SK-N-SH (cell line): Measurements from ENCODE around the gene OR4K5. TPM values are rescaled to one million over a fixed set of nuclear protein-coding genes. Genes with fewer than 3 reads are reported as not detected.

Source experiments
- CTCF ChIA-PET: fragments of 300-600, 350-600 bp; formaldehyde crosslinking; extraction: SDS; loops from one replicate; lab custom pipeline; 2021; lab: Yijun Ruan, JAX
- POLR2A ChIA-PET: fragments of 350-600 bp; sonication (Branson Sonifier 250); formaldehyde crosslinking; extraction: SDS; loops from one replicate; lab custom pipeline; 2020; ENCODE audit warnings: antibody characterized with exemption, inconsistent platforms; lab: Yijun Ruan, JAX
- DNase-seq: peaks from one replicate; pipeline ENCODE4 v3.0.0; 2012
- H2AFZ ChIP-seq: fragments of 200-600 bp; sonication (generic); 2 replicates; pipeline ENCODE4 v1.8.1; 2016; ENCODE audit warnings: antibody characterized with exemption, mild to moderate bottlenecking, low read depth
- H3F3A ChIP-seq: fragments of 200-600 bp; sonication (generic); replicated peaks from 2 replicates; pipeline ENCODE3; 2016; ENCODE audit warnings: antibody characterized with exemption, mild to moderate bottlenecking; ENCODE audit not compliant: insufficient read depth
- H3K27ac ChIP-seq, 2 experiments: fragments of 200-500 bp in 1 of 2; fragments of 200-600 bp in 1 of 2; sonication (Bioruptor generic) in 1 of 2; sonication (generic), shearing (Covaris generic) in 1 of 2; 2 replicates each; pipeline versions ENCODE4 v1.5.1 to v1.6.1; 2014 to 2016; ENCODE audit warnings: low read depth in 2 of 2, inconsistent platforms in 1 of 2, low read length in 1 of 2, mild to moderate bottlenecking in 1 of 2, mixed read lengths in 1 of 2
- H3K27me3 ChIP-seq: fragments of 200-600 bp; sonication (generic), shearing (Covaris generic); 2 replicates; pipeline ENCODE4 v1.6.1; 2016; ENCODE audit warnings: mixed run types; ENCODE audit not compliant: insufficient read depth
- H3K36me3 ChIP-seq, 2 experiments: fragments of 200-500 bp in 1 of 2; fragments of 200-600 bp in 1 of 2; sonication (Bioruptor generic) in 1 of 2; sonication (generic) in 1 of 2; replicated peaks in 1 of 2; 2 replicates each; pipeline versions ENCODE3 to v1.5.1; 2014 to 2016; ENCODE audit warnings: low read length in 1 of 2, mild to moderate bottlenecking in 1 of 2; ENCODE audit not compliant: insufficient read depth in 2 of 2, control insufficient read depth in 1 of 2
- H3K4me1 ChIP-seq, 2 experiments: fragments of 200-500 bp in 1 of 2; fragments of 200-600 bp in 1 of 2; sonication (Bioruptor generic) in 1 of 2; sonication (generic), shearing (Covaris generic) in 1 of 2; 2 replicates each; pipeline versions ENCODE4 v1.5.1 to v1.6.1; 2014 to 2016; ENCODE audit warnings: low read depth in 1 of 2, low read length in 1 of 2, mixed run types in 1 of 2; ENCODE audit not compliant: insufficient read depth in 2 of 2, control insufficient read depth in 1 of 2
- H3K4me2 ChIP-seq: fragments of 200-600 bp; sonication (generic), shearing (Covaris generic); 2 replicates; pipeline ENCODE4 v1.6.1; 2017; ENCODE audit warnings: mixed run types
- H3K4me3 ChIP-seq, 2 experiments: fragments of 200-500 bp in 1 of 2; fragments of 200-600 bp in 1 of 2; sonication (Bioruptor generic) in 1 of 2; sonication (generic), shearing (Covaris generic) in 1 of 2; 2 replicates each; pipeline versions ENCODE4 v1.5.1 to v1.8.1; 2014 to 2016; ENCODE audit warnings: low read depth in 2 of 2, inconsistent platforms in 1 of 2, low read length in 1 of 2, mild to moderate bottlenecking in 1 of 2, mixed read lengths in 1 of 2, moderate library complexity in 1 of 2
- H3K79me2 ChIP-seq: fragments of 200-600 bp; sonication (generic); 2 replicates; pipeline ENCODE4 v1.8.1; 2017; ENCODE audit warnings: mild to moderate bottlenecking; ENCODE audit not compliant: insufficient read depth
- H3K9ac ChIP-seq: fragments of 200-600 bp; sonication (generic); 2 replicates; pipeline ENCODE4 v1.6.1; 2017; ENCODE audit warnings: mixed run types
- H3K9me2 ChIP-seq: fragments of 200-600 bp; sonication (generic); 2 replicates; pipeline ENCODE4 v1.6.1; 2017; ENCODE audit warnings: mixed run types
- H3K9me3 ChIP-seq: fragments of 200-600 bp; sonication (generic); 2 replicates; pipeline ENCODE4 v1.6.1; 2017; ENCODE audit warnings: mixed run types, mild to moderate bottlenecking, moderate library complexity
- H4K20me1 ChIP-seq: fragments of 200-600 bp; sonication (generic); 2 replicates; pipeline ENCODE4 v1.6.1; 2017; ENCODE audit warnings: mild to moderate bottlenecking, mixed run types; ENCODE audit not compliant: insufficient read depth
- CHD2 ChIP-seq: fragments of 150-350 bp; IDR thresholded peaks from 2 replicates; pipeline ENCODE4 v1.6.1; 2018; ENCODE audit warnings: low read length; ENCODE audit not compliant: partially characterized antibody
- CTCF ChIP-seq: fragments of 200-600 bp; sonication (generic); IDR thresholded peaks from 2 replicates; pipeline ENCODE4 v1.6.1; 2017; ENCODE audit warnings: antibody characterized with exemption, mild to moderate bottlenecking, moderate library complexity
- ELF1 ChIP-seq: IDR thresholded peaks from 2 replicates; pipeline ENCODE4 v1.4.0; 2012
- FOXJ3 ChIP-seq: sonication (generic); formaldehyde crosslinking; IDR thresholded peaks from 2 replicates; pipeline ENCODE4 v1.5.1; 2020; ENCODE audit warnings: mild to moderate bottlenecking, missing genetic modification reagents
- FOXM1 ChIP-seq: IDR thresholded peaks from 2 replicates; pipeline ENCODE4 v1.4.0; 2012; ENCODE audit warnings: low read depth, mild to moderate bottlenecking
- IRF3 ChIP-seq: fragments of 150-350 bp; IDR thresholded peaks from 2 replicates; pipeline ENCODE4 v1.6.1; 2016; ENCODE audit warnings: mild to moderate bottlenecking, low read depth, low read length
- MAX ChIP-seq: IDR thresholded peaks from 2 replicates; pipeline ENCODE4 v1.4.0; 2012; ENCODE audit warnings: low read depth
- MEF2A ChIP-seq: IDR thresholded peaks from 2 replicates; pipeline ENCODE4 v1.4.0; 2012; ENCODE audit warnings: low read depth, borderline replicate concordance
- NFIC ChIP-seq: IDR thresholded peaks from 2 replicates; pipeline ENCODE4 v1.4.0; 2012; ENCODE audit warnings: borderline replicate concordance
- NRF1 ChIP-seq: IDR thresholded peaks from 2 replicates; pipeline ENCODE4 v1.6.1; 2012; ENCODE audit warnings: low read depth, mild to moderate bottlenecking, low read length
- PBX3 ChIP-seq: IDR thresholded peaks from 2 replicates; pipeline ENCODE4; 2012
- POLR2AphosphoS5 ChIP-seq: IDR thresholded peaks from 2 replicates; pipeline ENCODE4 v1.6.1; 2012; ENCODE audit warnings: low read depth, low read length
- RAD21 ChIP-seq: IDR thresholded peaks from 2 replicates; pipeline ENCODE4 v1.6.1; 2012; ENCODE audit warnings: mild to moderate bottlenecking, low read length
- RCOR1 ChIP-seq: fragments of 150-350 bp; IDR thresholded peaks from 2 replicates; pipeline ENCODE4 v1.6.1; 2017; ENCODE audit warnings: antibody characterized with exemption, low read length
- REST ChIP-seq: IDR thresholded peaks from 2 replicates; pipeline ENCODE4 v1.6.1; 2012; ENCODE audit warnings: mild to moderate bottlenecking, low read depth, low read length, moderate library complexity
- RXRA ChIP-seq: IDR thresholded peaks from 2 replicates; pipeline ENCODE4 v1.4.0; 2012; ENCODE audit warnings: low read depth, mild to moderate bottlenecking, borderline replicate concordance
- SIN3A ChIP-seq: IDR thresholded peaks from 2 replicates; pipeline ENCODE4 v1.6.1; 2012; ENCODE audit warnings: low read depth, mild to moderate bottlenecking, low read length, moderate library complexity, borderline replicate concordance
- SMC3 ChIP-seq: IDR thresholded peaks from 2 replicates; pipeline ENCODE4 v1.6.1; 2012; ENCODE audit warnings: low read depth, low read length, improper control_type of control experiment
- TAF1 ChIP-seq: IDR thresholded peaks from 2 replicates; pipeline ENCODE4 v1.6.1; 2012; ENCODE audit warnings: low read depth, mild to moderate bottlenecking, low read length, moderate library complexity, borderline replicate concordance
- TCF12 ChIP-seq: IDR thresholded peaks from 2 replicates; pipeline ENCODE4 v1.4.0; 2012
- TEAD4 ChIP-seq: IDR thresholded peaks from 2 replicates; pipeline ENCODE4 v1.4.0; 2012; ENCODE audit warnings: mild to moderate bottlenecking, borderline replicate concordance; ENCODE audit not compliant: insufficient read depth
- WGBS: methylation state at CpG from one replicate; pipeline ENCODE4 v1.1.6; 2017; ENCODE audit warnings: low lambda C conversion rate; 5-methylcytosine and 5-hydroxymethylcytosine counted together
- polyA plus RNA-seq, 3 experiments: library from polyadenylated mRNA; depleted of rRNA; stranded (reverse); fragments of >200 nt; gene quantifications; 2 replicates each; pipeline ENCODE4 v1.2.3, GENCODE V29; 2012

Gene OR4K5
- polyA plus RNA-seq, 1 of the 3 experiments (the other 2 are of a cell fraction): not detected

- no peak for TF ChIP-seq FOXM1
- TF ChIP-seq TEAD4: no peak
- TF ChIP-seq IRF3: no peak
- TF ChIP-seq TCF12: no peak
- TF ChIP-seq SMC3: no peak
- TF ChIP-seq CHD2: no peak
- TF ChIP-seq MAX: no peak
- no peak for TF ChIP-seq TAF1
- TF ChIP-seq PBX3: no peak
- no peak for TF ChIP-seq NFIC
- no peak for TF ChIP-seq SIN3A
- TF ChIP-seq POLR2AphosphoS5: no peak
Observed at GRCh38 chr14:19911114-19911513, 9.3 kb upstream of the OR4K5 start (continued).

- H3K4me3 ChIP-seq: no peak overlapping the region
- no peak for DNase-seq
- no peaks in the 10 kb centered on the region for H3K4me1 ChIP-seq
- no peaks in the 10 kb centered on the region for H3K9me3 ChIP-seq
- H3F3A ChIP-seq: no peaks in the 10 kb centered on the region
- no peaks in the 10 kb centered on the region for H3K27me3 ChIP-seq
- no peaks in the 10 kb centered on the region for H3K9me2 ChIP-seq
- H2AFZ ChIP-seq: no peak overlapping the region
- H3K27ac ChIP-seq: no peak overlapping the region
- H3K9ac ChIP-seq: no peak overlapping the region
- ChIA-PET CTCF (no interaction called here), POLR2A (no interaction called here)
- H3K4me2 ChIP-seq: no peak overlapping the region
- H3K36me3 ChIP-seq: no peaks in the 10 kb centered on the region
- H3K79me2 ChIP-seq: no peaks in the 10 kb centered on the region
- 3% methylated on average over 3 of the region's 3 CpGs for WGBS
- no peaks in the 10 kb centered on the region for H4K20me1 ChIP-seq
- TF ChIP-seq PBX3 (no peak), REST (no peak), NRF1 (no peak), RCOR1 (no peak), CHD2 (no peak), IRF3 (no peak), RAD21 (no peak), NFIC (no peak), FOXJ3 (no peak), MEF2A (no peak), CTCF (no peak), ELF1 (no peak), RXRA (no peak), TAF1 (no peak)
Observed at GRCh38 chr14:19917243-19917642, 3.2 kb upstream of the OR4K5 start.
